Mucosa of rectum (tissue), 2 donors: ENCODE results near the gene SCG2.

Experiments
- H3K27ac ChIP-seq, 2 donors: one replicate each; pipeline ENCODE4 v1.7.0; 2013; ENCODE audit warnings: inconsistent platforms in 2 of 2, low read depth in 2 of 2, low read length in 2 of 2
- H3K27me3 ChIP-seq, 2 donors: one replicate each; pipeline ENCODE4 v1.7.0; 2013; ENCODE audit warnings: low read length in 2 of 2; ENCODE audit not compliant: control insufficient read depth in 2 of 2, insufficient read depth in 2 of 2
- H3K36me3 ChIP-seq, 2 donors: one replicate each; pipeline ENCODE4 v1.7.0; 2013; ENCODE audit warnings: low read length in 2 of 2; ENCODE audit not compliant: control insufficient read depth in 2 of 2, insufficient read depth in 2 of 2
- H3K4me1 ChIP-seq, 2 donors: one replicate each; pipeline ENCODE4 v1.7.0; 2013; ENCODE audit warnings: low read length in 2 of 2, mild to moderate bottlenecking in 1 of 2; ENCODE audit not compliant: control insufficient read depth in 2 of 2, insufficient read depth in 2 of 2
- H3K4me3 ChIP-seq, 2 donors: one replicate each; pipeline ENCODE4 v1.7.0; 2013; ENCODE audit warnings: low read length in 2 of 2
- H3K9ac ChIP-seq, 2 donors: one replicate each; pipeline ENCODE4 v1.7.0; 2013; ENCODE audit warnings: low read length in 2 of 2, low read depth in 1 of 2, mild to moderate bottlenecking in 1 of 2
- H3K9me3 ChIP-seq, 2 donors: one replicate each; pipeline ENCODE4 v1.7.0; 2013; ENCODE audit warnings: low read length in 2 of 2; ENCODE audit not compliant: control insufficient read depth in 2 of 2
- donor health status: healthy.
- donor health status: Normal muscosa, but diverticular disease.

Gene SCG2

GRCh38 chr2:223549215-223549614 is 52.9 kb downstream of the SCG2 start:
- no peak overlapping the region for H3K27ac ChIP-seq
- H3K4me3 ChIP-seq: no peak overlapping the region
- H3K9ac ChIP-seq: no peak overlapping the region
- H3K4me1 ChIP-seq: no peaks in the 10 kb centered on the region
- no peaks in the 10 kb centered on the region for H3K36me3 ChIP-seq
- H3K9me3 ChIP-seq: no peaks in the 10 kb centered on the region
- no peaks in the 10 kb centered on the region for H3K27me3 ChIP-seq

DNA sequence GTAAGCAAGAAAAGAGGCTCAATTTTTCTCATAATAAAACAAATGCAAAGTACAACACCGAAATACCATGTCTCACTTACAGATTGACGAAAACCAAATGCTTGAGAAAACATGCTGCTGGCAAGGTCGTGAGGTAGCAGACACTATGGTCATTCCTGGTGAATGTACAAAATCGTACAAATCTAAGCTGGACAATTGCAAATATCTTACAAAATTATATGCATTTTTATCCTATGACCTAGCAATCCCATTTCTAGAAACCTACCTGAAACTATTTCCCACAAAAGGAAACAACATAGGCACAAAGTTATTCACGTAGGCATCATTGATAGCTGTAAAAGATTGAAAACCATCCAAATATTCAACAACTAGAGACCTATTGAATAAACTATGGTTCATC is 54.0 kb downstream of the SCG2 start:
- H3K27me3 ChIP-seq: no peaks in the 10 kb centered on the region
- H3K9me3 ChIP-seq: no peaks in the 10 kb centered on the region
- no peak overlapping the region for H3K9ac ChIP-seq
- H3K4me1 ChIP-seq: no peaks in the 10 kb centered on the region
- H3K4me3 ChIP-seq: no peak overlapping the region
- no peaks in the 10 kb centered on the region for H3K36me3 ChIP-seq
- H3K27ac ChIP-seq: no peak overlapping the region
